Rectal smooth muscle tissue (tissue), 1 donor: Measurements from ENCODE around the gene MRPL49.
"Not testable (repeated sequence)": the region's sequence is repeated elsewhere in the genome, so short reads cannot be mapped to it uniquely, and the experiment has no call there.

Experiments used
- H3K27ac ChIP-seq: one replicate; pipeline ENCODE4 v1.7.0; 2013; ENCODE audit warnings: low read depth, low read length, inconsistent platforms
- H3K27me3 ChIP-seq: one replicate; pipeline ENCODE4 v1.7.0; 2013; ENCODE audit warnings: low read length; ENCODE audit not compliant: control insufficient read depth, insufficient read depth
- H3K36me3 ChIP-seq: one replicate; pipeline ENCODE4 v1.7.0; 2013; ENCODE audit warnings: low read length; ENCODE audit not compliant: control insufficient read depth, insufficient read depth
- H3K4me1 ChIP-seq: one replicate; pipeline ENCODE4 v1.7.0; 2013; ENCODE audit warnings: low read length; ENCODE audit not compliant: control insufficient read depth, insufficient read depth
- H3K4me3 ChIP-seq: one replicate; pipeline ENCODE4 v1.7.0; 2013; ENCODE audit warnings: low read length
- H3K9ac ChIP-seq: one replicate; pipeline ENCODE4 v1.7.0; 2013; ENCODE audit warnings: low read length

The MRPL49 gene

DNA sequence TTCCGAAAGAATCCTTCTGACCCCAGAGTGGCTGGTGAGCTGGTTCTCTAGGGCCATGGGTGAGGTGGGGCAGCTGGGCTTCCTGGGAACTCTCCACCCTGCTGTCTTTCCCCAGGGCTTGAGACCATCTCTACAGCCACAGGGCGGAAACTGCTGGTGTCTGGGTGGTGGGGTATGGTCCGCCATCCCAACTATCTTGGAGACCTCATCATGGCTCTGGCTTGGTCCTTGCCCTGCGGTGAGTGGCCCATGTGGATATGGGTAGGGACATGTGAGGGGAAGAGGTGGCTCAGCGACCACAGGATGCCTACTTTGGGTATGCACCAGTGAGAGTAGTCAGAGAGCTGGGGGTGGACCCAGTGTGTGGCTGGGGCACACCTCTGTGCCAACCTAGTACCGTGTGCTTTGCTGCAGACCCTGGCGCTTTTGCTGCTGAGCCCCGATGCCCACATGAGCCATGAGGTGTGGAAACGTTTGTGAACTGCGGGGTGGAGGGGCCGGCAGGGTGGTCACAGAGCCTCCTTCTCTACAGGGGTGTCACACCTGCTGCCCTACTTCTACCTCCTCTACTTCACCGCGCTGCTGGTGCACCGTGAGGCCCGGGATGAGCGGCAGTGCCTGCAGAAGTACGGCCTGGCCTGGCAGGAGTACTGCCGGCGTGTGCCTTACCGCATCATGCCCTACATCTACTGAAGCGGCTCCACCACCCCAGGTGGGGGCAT, 6.6 kb upstream of the MRPL49 start:
- Histone ChIP-seq H3K4me1 (peaks cover 18% of the 10 kb centered on the region), H3K27me3 (no peaks in the 10 kb centered on the region), H3K27ac (no peak overlapping the region), H3K4me3 (no peak overlapping the region), H3K9ac (no peak overlapping the region), H3K36me3 (peaks cover 5% of the 10 kb centered on the region)

DNA sequence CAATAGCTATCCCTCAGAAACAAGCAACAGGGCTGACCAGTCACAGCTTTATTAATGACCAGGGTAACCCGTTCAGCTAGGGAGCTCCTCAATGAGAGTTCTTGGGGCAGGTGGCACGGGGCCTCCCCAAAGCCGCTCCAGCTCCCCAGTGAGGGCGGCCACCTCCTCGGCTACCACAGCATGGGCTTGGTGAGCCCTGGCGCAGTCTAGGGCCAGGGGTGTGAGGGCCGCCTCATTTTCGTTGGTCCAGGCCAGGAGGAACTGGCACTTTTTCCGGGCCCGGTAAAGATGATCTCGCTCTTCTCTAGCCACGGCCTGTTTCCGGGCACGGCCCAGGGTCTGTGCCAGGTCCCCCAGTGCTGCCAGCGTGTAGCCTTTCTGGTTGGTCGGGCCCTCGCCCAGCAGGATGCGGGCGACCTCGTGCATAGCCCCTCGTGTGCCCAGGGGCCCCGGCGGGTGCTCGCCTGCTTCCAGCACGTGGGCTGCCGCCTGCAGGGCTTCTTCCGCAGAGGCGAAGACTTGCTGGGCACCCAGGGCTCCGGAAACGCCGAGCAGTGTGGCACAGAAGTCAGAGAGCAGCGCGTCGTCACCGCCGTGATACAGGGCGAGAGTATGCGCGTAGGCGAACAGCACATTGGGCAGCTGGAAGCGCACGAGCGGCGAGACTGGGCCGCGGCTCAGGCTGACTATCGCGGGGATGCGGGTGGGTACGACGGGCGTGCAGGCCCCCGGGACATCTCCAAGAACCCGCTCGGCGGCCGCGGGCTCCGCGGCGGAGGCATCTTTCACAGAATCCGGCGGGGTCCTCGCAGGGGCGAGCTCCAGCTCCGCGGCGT, 5.5 kb upstream of the MRPL49 start:
- Histone ChIP-seq H3K27ac (peak overlapping the region; percentile 84), H3K4me1 (peaks cover 19% of the 10 kb centered on the region), H3K9ac (peak overlapping the region; percentile 68), H3K36me3 (peaks cover 10% of the 10 kb centered on the region), H3K4me3 (peak overlapping the region; percentile 91), H3K27me3 (no peaks in the 10 kb centered on the region)

DNA sequence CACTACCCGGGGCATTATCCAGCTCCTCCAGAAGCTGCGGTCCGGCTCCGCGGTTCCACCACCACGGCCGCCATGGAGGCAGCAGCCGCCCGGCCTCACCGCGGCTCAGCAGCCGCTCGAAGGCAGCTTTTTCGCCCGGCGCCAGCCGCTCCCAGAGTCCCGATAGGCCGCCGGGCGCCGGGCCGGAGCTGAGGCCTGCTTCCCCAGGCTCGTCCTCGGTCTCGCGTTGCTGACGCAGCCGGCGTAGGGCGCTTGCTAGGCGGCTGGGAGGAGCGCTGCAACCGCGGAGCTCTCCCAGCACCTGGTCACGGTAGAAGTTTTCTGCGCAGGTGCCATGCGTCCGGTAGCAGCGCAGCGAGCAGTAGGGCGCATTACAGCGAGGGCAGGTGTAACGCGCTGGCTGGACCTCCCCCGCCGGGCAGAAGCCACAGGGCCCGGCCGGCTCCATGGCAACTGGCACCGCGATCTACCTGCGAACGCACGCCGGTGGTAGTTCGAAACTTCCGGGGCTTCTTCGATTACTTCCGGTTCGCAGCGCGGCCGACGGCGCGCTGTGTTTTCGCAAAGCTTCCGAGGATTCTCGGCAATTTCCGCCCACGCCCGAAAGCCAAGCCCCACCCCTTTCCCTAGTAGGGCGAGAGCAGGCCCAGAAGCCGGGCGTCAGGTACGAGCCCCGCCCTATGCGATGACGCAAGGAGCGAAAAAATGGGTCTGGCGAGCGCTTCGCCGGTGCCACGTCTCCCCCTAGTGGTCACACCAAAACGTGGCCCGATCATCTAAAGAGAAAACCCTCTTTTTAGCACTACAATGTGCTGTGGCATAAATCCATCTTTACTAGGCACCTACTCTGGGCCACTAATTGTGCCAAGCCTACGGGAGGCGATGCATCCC, 4.7 kb upstream of the MRPL49 start, which contains the start of gene ZNHIT2:
Gene ZNHIT2 (minus strand): TSS at position 496 of the 891 bp plus-strand sequence. CDS start 48 bp downstream, at position 448.
- Histone ChIP-seq H3K36me3 (peaks cover 10% of the 10 kb centered on the region), H3K27me3 (no peaks in the 10 kb centered on the region), H3K27ac (peak within 1 kb of the TSS; percentile 84), H3K4me3 (peak within 1 kb of the TSS; percentile 91), H3K4me1 (peaks cover 19% of the 10 kb centered on the region), H3K9ac (peak within 1 kb of the TSS; percentile 68)

DNA sequence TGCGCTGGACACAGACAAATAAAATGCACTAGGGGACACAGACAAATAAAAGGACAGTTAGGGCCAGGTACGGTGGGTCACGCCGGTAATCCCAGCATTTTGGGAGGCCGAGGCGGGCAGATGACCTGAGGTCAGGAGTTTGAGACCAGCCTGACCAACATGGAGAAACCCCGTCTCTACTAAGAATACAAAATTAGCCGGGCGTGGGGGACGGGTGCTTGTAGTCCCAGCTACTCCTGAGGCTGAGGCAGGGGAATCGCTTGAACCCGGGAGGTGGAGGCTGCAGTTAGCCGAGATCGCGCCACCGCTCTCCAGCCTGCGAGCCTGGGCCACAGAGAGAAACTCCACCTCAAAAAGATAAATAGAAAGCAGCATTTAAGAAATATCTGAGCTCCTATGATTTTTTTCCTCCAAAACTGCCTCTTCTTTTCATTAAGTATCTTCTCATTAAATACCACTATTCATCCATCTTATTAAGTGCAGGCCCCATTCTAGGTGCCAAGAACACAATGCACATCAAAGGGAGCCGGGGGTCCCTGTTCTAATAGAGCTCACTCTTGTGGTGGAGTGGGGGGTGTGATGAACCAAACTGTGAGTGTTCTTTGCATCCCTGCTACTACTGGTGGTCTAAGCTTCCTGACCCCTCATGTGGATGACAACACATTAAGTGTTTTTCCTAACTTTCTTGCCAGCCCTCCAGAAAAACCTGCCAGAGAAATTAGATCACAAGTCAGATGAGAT, 3.9 kb upstream of the MRPL49 start:
- Histone ChIP-seq H3K9ac (no peak overlapping the region), H3K36me3 (peaks cover 10% of the 10 kb centered on the region), H3K27ac (peak overlapping the region; percentile 46), H3K4me3 (no peak overlapping the region), H3K4me1 (peaks cover 14% of the 10 kb centered on the region), H3K27me3 (no peaks in the 10 kb centered on the region)

DNA sequence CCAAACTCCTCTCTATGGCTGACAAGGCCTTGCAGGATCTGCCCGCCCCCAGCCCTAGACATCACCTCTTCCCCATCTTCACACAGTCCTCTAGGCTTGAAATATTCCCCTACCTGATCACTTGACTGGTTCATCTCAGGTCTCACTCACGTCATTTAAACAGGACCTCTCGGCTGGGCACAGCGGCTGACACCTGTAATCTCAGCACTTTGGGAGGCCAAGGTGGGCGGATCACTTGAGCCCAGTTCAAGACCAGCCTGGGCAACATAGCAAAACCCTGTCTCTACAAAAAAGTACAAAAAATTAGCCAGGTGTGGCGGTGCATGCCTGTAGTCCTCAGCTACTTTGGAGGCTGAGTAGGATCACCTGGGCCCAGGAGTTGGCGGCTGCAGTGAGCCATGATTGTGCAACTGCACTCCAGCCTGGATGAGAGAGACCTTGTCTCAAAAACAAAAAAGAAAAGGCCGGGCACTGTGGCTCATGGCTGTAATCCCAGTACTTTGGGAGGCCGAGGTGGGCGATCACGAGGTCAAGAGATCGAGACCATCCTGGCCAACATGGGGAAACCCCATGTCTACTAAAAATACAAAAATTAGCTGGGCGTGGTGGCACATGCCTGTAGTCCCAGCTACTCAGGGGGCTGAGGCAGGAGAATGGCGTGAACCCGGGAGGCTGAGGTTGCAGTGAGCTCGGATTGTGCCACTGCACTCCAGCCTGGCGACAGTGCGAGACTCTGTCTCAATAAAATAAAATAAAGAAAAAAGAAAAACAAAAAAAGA, 3.0 kb upstream of the MRPL49 start:
- not testable (repeated sequence) for H3K9ac ChIP-seq, H3K27me3 ChIP-seq, H3K27ac ChIP-seq, H3K36me3 ChIP-seq, H3K4me3 ChIP-seq
- H3K4me1 ChIP-seq = peaks cover 14% of the 10 kb centered on the region

DNA sequence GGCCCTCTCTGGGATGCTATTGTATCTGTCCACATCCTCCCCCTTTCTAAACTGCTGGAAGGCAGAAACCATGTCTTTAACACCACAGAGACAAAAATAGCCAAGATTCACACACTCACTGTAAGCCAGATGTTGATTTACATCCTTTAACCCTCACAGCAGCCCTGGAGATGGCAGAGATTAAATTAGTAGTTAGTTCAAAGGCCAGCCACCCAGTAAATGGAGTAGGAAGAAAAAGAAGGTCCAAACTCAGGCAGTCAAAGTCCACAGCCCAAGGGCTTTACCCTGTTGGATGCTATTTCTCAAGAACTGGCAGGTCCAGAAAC, 2.5 kb upstream of the MRPL49 start:
- Histone ChIP-seq H3K27ac (no peak overlapping the region), H3K4me1 (peaks cover 14% of the 10 kb centered on the region), H3K27me3 (no peaks in the 10 kb centered on the region), H3K9ac (no peak overlapping the region), H3K4me3 (no peak overlapping the region), H3K36me3 (peaks cover 11% of the 10 kb centered on the region)

DNA sequence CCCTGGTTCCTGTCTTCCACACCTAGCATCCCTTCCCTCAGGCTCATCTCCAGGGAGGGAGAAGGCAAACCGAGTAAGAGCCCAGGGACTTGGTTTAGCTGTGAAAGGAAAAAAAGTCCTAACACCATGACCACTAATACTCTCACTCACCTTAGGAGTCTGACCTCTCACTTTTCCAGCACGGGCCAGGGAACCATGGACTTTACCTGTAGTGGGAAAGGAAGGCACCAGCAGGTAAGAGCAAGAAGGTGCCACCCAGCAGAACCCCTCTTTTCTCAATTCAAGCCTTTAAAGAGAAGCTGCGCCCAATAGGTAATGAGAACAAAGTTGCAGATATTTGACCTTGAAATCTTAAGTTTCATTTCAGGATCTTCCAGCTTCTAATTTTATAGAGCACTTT, 1.3 kb upstream of the MRPL49 start:
- Histone ChIP-seq H3K36me3 (peaks cover 18% of the 10 kb centered on the region), H3K4me3 (peak overlapping the region; percentile 82), H3K27ac (peak overlapping the region; percentile 93), H3K4me1 (peaks cover 14% of the 10 kb centered on the region), H3K27me3 (no peaks in the 10 kb centered on the region), H3K9ac (no peak overlapping the region)

DNA sequence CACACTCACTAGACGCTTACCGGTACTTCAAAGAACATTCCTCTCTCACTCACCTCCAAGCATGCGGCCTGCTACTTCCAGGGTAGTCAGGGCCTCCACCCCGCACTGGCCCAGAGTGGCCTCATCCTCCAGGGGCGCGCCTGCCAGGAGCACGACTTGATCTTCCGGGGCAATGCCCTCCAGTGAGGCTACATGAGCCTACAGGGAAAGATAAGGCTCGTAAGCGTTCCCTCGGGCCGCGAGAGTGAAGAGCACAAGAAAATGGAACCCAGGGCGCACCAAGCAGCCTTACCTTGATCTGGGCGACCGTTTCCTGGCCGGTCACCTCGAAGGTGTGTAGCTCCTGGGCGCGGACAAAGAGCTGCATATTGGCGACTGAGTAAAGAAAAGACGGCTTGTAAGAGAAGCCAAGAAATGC, 665 bp upstream of the MRPL49 start:
- H3K4me1 ChIP-seq = peaks cover 12% of the 10 kb centered on the region
- peak overlapping the region; percentile 93 for H3K27ac ChIP-seq
- H3K36me3 ChIP-seq = peaks cover 21% of the 10 kb centered on the region
- peak overlapping the region; percentile 82 for H3K4me3 ChIP-seq
- no peaks in the 10 kb centered on the region for H3K27me3 ChIP-seq
- H3K9ac ChIP-seq = peak overlapping the region; percentile 80

DNA sequence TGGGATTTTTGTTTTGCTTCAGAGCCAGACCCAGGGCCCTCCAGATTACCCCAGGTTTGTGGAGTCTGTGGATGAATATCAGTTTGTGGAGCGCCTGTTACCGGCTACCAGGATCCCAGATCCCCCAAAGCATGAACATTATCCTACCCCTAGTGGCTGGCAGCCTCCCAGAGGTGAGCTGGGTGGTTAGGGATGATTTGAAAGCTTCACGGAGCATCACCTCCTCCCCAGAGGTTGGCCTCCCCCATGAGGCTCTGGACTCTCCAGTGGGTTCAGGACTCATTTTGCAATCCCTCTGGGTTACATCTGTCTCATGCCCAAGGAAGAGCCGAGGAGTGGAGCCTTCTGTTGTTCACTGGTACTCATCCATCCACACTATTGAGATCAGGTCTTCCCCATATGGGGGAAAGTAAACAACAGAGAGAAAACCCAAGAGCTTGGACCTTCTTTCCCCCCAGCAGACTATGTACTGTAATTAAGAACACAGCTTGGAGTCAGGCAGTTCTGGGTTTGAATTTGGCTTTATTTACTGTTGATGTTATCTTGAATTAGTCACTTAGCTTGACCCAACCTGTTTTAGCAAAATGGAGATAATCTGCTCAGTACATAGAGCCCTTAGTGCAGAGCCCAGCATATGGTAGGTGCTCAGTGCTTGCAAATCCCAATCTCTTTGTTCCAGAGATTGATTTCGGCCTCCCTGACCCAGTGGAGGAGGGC, 2.5 kb downstream of the MRPL49 start:
- H3K4me1 ChIP-seq = peaks cover 7% of the 10 kb centered on the region
- no peaks in the 10 kb centered on the region for H3K27me3 ChIP-seq
- no peak overlapping the region for H3K27ac ChIP-seq
- no peak overlapping the region for H3K9ac ChIP-seq
- no peak overlapping the region for H3K4me3 ChIP-seq
- peaks cover 45% of the 10 kb centered on the region for H3K36me3 ChIP-seq

DNA sequence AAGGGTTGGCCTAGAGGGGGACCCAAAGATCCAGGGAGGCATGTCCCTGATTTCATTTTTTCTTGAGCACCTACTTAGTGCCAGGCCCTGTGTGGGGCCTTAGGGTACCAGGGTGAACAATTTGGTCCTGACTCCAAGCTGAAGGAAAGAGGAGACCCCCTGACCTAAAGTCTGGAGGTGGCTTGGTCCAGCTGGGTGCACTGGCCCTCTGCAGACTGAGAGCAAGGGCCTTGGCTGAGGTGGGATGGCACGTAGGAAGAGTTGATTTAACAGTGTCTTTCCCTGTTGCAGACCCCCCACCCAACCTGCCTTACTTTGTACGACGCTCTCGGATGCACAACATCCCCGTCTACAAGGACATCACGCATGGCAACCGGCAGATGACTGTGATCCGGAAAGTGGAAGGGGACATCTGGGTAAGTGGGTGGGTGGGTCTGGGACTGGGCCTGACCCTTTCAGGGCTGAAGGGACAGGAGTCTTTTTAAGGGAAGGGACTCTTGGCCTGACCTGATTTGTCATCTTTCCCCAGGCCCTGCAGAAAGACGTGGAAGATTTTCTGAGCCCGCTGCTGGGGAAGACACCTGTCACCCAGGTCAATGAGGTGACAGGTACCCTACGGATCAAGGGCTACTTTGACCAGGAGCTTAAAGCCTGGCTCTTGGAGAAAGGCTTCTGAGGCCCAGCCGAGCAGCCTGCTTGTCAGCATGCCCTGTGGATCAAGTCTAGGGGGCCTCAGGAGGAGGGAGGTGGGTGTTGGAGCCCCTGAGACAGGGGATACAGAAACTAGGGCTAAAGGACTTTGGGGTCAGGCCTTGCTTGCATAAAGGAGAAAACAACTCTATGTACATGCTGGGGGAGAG, 3.3 kb downstream of the MRPL49 start:
- Histone ChIP-seq H3K27me3 (no peaks in the 10 kb centered on the region), H3K4me3 (no peak overlapping the region), H3K27ac (no peak overlapping the region), H3K36me3 (peaks cover 48% of the 10 kb centered on the region), H3K4me1 (peaks cover 7% of the 10 kb centered on the region), H3K9ac (no peak overlapping the region)
